ENCODE data around the gene PEMT. TPM values are rescaled to one million over a fixed set of nuclear protein-coding genes. Genes with fewer than 3 reads are reported as not detected.

PEMT gene
- total and polyA plus RNA-seq, 9 of the 15 experiments (the other 6 are each of a cell fraction or from before 2014, with no cell fraction given), result 1.4 to 36.4 (median 13.6) TPM

GRCh38 chr17:17515934-17516930, 75.3 kb downstream of the PEMT start (continued):
- TF ChIP-seq CUX1 (CRISPR knock-in tag; IDR thresholded peaks at IDR 0.05) (no peak), PTRF (tag; IDR thresholded peaks at IDR 0.05) (no peak), EWSR1 (IDR thresholded peaks at IDR 0.05; ENCODE audit: borderline replicate concordance, low read depth, partially characterized antibody) (no peak), NR2F6 (CRISPR knock-in tag; IDR thresholded peaks at IDR 0.05) (no peak), ZNF140 (CRISPR knock-in tag; IDR thresholded peaks at IDR 0.05) (no peak), MEIS2 (IDR thresholded peaks at IDR 0.05; ENCODE audit: partially characterized antibody) (no peak), COPS2 (conservative IDR thresholded peaks at IDR 0.05) (no peak), ESRRB (CRISPR knock-in tag; IDR thresholded peaks at IDR 0.05; ENCODE audit: borderline replicate concordance) (no peak), SMARCA5 (IDR thresholded peaks at IDR 0.05) (no peak), ELK3 (CRISPR knock-in tag; IDR thresholded peaks at IDR 0.05) (no peak)
- TF ChIP-seq, protein P1, sequence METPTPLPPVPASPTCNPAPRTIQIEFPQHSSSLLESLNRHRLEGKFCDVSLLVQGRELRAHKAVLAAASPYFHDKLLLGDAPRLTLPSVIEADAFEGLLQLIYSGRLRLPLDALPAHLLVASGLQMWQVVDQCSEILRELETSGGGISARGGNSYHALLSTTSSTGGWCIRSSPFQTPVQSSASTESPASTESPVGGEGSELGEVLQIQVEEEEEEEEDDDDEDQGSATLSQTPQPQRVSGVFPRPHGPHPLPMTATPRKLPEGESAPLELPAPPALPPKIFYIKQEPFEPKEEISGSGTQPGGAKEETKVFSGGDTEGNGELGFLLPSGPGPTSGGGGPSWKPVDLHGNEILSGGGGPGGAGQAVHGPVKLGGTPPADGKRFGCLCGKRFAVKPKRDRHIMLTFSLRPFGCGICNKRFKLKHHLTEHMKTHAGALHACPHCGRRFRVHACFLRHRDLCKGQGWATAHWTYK (CRISPR knock-in tag; IDR thresholded peaks at IDR 0.05), result no peak

All from K562 (cell line).